GM23338 (cell line): ENCODE data around the gene ZCCHC24. TPM values are rescaled to one million over a fixed set of nuclear protein-coding genes. Genes with fewer than 3 reads are reported as not detected.
"Not testable (repeated sequence)": the region's sequence is repeated elsewhere in the genome, so short reads cannot be mapped to it uniquely, and the experiment has no call there.

ENCODE experiments used
- ATAC-seq: fragments of 200-7000 bp; cut with Tn5 transposase; 3 replicates; pipeline ENCODE4 v1.9.1; 2020
- DNase-seq: peaks from one replicate; pipeline ENCODE4 v3.0.0-alpha.2; 2015; ENCODE audit warnings: low spot score
- H2AFZ ChIP-seq: fragments of 200-600 bp; sonication (generic); 2 replicates; pipeline ENCODE4 v1.8.0; 2016; ENCODE audit warnings: antibody characterized with exemption, mild to moderate bottlenecking, moderate library complexity
- H3F3A ChIP-seq: fragments of 200-600 bp; sonication (generic); replicated peaks from 2 replicates; pipeline ENCODE4 v1.8.0; 2017; ENCODE audit warnings: antibody characterized with exemption, mixed run types, low read depth
- H3K27ac ChIP-seq: fragments of 200-600 bp; sonication (generic); 2 replicates; pipeline ENCODE4 v1.6.1; 2016; ENCODE audit warnings: low read depth
- H3K27me3 ChIP-seq: fragments of 200-600 bp; sonication (generic); 2 replicates; pipeline ENCODE4 v1.8.0; 2016; ENCODE audit warnings: mild to moderate bottlenecking, mixed run types, moderate library complexity; ENCODE audit not compliant: insufficient read depth
- H3K36me3 ChIP-seq: fragments of 200-600 bp; sonication (generic); 2 replicates; pipeline ENCODE4 v1.8.0; 2016; ENCODE audit warnings: mild to moderate bottlenecking; ENCODE audit not compliant: insufficient read depth
- H3K4me1 ChIP-seq: fragments of 200-600 bp; sonication (generic); 2 replicates; pipeline ENCODE4 v1.8.0; 2016; ENCODE audit warnings: mild to moderate bottlenecking, moderate library complexity; ENCODE audit not compliant: insufficient read depth
- H3K4me2 ChIP-seq: fragments of 200-600 bp; sonication (generic); 2 replicates; pipeline ENCODE4 v1.7.1; 2017; ENCODE audit warnings: mixed run types
- H3K4me3 ChIP-seq: fragments of 200-600 bp; sonication (generic); 2 replicates; pipeline ENCODE4 v1.6.1; 2016; ENCODE audit warnings: mixed run types
- H3K79me2 ChIP-seq: fragments of 200-600 bp; sonication (generic); replicated peaks from 2 replicates; pipeline ENCODE4 v1.8.0; 2017; ENCODE audit warnings: mild to moderate bottlenecking; ENCODE audit not compliant: insufficient read depth
- H3K9me2 ChIP-seq: fragments of 200-600 bp; sonication (generic); 2 replicates; pipeline ENCODE4 v1.8.0; 2017; ENCODE audit not compliant: insufficient read depth
- H4K20me1 ChIP-seq: fragments of 200-600 bp; sonication (generic); replicated peaks from 2 replicates; pipeline ENCODE4 v1.8.0; 2017; ENCODE audit warnings: mild to moderate bottlenecking; ENCODE audit not compliant: insufficient read depth
- H3K27ac Mint-ChIP-seq: 2 replicates; pipeline ENCODE4 v1.8.0; 2020; ENCODE audit warnings: inconsistent platforms, mild to moderate bottlenecking, moderate library complexity, mixed read lengths
- H3K27me3 Mint-ChIP-seq: 3 replicates; pipeline ENCODE4 v1.8.0; 2022; ENCODE audit warnings: low read depth, mild to moderate bottlenecking, moderate library complexity, mixed read lengths, inconsistent platforms; ENCODE audit not compliant: insufficient read depth, poor library complexity
- H3K36me3 Mint-ChIP-seq: 3 replicates; pipeline ENCODE4 v1.8.0; 2021; ENCODE audit warnings: low read depth, mild to moderate bottlenecking, inconsistent platforms, moderate library complexity, mixed read lengths
- H3K4me1 Mint-ChIP-seq: 3 replicates; pipeline ENCODE4 v1.8.0; 2020; ENCODE audit warnings: mild to moderate bottlenecking, inconsistent platforms, mixed read lengths
- H3K4me3 Mint-ChIP-seq: 3 replicates; pipeline ENCODE4 v1.8.0; 2021; ENCODE audit warnings: moderate library complexity, mild to moderate bottlenecking, inconsistent platforms, mixed read lengths
- H3K9me3 Mint-ChIP-seq: 3 replicates; pipeline ENCODE4 v1.8.0; 2020; ENCODE audit warnings: moderate library complexity, mild to moderate bottlenecking, inconsistent platforms, mixed read lengths
- ZNF114 ChIP-seq: fragments of 250-450 bp; sonication (Bioruptor Pico); IDR thresholded peaks from 2 replicates; pipeline ENCODE4 v1.5.0; 2020; ENCODE audit warnings: mild to moderate bottlenecking, moderate library complexity
- polyA plus RNA-seq: library from polyadenylated mRNA; unstranded; fragments of >200 nt; fragmentation: Nextera tagmentation; extraction: Ambion mirVana; gene quantifications from 2 replicates; pipeline ENCODE4 v1.2.1, GENCODE V29; 2016
- total RNA-seq: library from RNA; depleted of rRNA; stranded (reverse); fragments of >200 nt; shearing (Covaris generic); gene quantifications from 2 replicates; pipeline ENCODE4 v1.2.3, GENCODE V29; 2014
- TF ChIP-seq, protein P1 (sequence below): fragments of 250-450 bp; sonication (Bioruptor Pico); IDR thresholded peaks from 2 replicates; pipeline ENCODE4 v1.5.0; 2020; ENCODE audit warnings: mild to moderate bottlenecking, moderate library complexity

ZCCHC24 gene
- total and polyA plus RNA-seq, 2 experiments from 2014 or later = 2.0 to 10.1 TPM

DNA sequence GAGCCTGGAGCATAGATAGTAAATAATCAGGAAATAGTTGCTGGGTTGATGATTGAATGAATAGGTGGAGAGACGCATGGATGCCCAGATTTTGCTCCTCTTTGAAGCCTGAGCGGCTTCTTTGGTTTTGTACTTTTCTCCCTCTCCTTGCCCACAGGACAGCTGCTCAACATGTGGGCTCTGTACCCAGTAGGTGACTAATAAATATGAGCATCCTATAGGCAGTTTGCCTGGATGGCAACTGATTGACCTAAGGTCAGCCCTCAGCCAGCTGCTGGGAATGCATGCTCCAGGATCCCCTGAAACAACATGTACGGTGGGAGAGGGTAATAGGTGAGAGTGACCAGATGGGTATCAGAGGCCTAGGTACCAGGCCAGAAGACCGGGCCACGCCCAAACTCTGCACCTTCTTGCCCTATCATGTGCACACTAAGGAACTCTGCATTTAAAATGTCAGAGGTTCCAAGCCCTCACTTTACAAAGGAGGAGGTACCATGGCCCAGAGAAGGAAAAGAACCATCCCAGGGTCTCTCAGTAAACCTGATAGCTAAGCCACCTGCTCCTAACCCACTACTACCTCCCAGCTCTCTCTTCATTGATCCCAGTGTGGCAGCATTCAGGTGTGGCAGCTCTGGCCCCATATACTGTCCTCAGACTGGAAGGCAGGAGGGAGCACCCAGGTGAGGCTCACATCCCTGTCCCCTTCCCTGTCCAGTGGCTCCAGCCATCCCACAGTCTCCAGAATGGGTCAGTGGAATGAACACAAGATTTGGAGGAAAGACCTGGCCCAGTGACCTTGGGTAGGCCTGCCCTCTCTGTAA is 2.7 kb upstream of the ZCCHC24 start:
- no peak overlapping the region for H3K4me2 ChIP-seq
- Mint-ChIP-seq H3K27me3 (peaks cover 42% of the 10 kb centered on the region), H3K4me1 (peaks cover 35% of the 10 kb centered on the region), H3K4me3 (peak overlapping the region; percentile 14; the same call in 1 of the 3 replicates), H3K27ac (no peak overlapping the region), H3K36me3 (no peaks in the 10 kb centered on the region), H3K9me3 (peaks cover 3% of the 10 kb centered on the region; the same call in 1 of the 3 replicates)
- H3K27ac ChIP-seq = no peak overlapping the region
- no peaks in the 10 kb centered on the region for H3F3A ChIP-seq
- no peaks in the 10 kb centered on the region for H3K9me2 ChIP-seq
- TF ChIP-seq ZNF114 (CRISPR knock-in tag) = no peak
- TF ChIP-seq, protein P1, sequence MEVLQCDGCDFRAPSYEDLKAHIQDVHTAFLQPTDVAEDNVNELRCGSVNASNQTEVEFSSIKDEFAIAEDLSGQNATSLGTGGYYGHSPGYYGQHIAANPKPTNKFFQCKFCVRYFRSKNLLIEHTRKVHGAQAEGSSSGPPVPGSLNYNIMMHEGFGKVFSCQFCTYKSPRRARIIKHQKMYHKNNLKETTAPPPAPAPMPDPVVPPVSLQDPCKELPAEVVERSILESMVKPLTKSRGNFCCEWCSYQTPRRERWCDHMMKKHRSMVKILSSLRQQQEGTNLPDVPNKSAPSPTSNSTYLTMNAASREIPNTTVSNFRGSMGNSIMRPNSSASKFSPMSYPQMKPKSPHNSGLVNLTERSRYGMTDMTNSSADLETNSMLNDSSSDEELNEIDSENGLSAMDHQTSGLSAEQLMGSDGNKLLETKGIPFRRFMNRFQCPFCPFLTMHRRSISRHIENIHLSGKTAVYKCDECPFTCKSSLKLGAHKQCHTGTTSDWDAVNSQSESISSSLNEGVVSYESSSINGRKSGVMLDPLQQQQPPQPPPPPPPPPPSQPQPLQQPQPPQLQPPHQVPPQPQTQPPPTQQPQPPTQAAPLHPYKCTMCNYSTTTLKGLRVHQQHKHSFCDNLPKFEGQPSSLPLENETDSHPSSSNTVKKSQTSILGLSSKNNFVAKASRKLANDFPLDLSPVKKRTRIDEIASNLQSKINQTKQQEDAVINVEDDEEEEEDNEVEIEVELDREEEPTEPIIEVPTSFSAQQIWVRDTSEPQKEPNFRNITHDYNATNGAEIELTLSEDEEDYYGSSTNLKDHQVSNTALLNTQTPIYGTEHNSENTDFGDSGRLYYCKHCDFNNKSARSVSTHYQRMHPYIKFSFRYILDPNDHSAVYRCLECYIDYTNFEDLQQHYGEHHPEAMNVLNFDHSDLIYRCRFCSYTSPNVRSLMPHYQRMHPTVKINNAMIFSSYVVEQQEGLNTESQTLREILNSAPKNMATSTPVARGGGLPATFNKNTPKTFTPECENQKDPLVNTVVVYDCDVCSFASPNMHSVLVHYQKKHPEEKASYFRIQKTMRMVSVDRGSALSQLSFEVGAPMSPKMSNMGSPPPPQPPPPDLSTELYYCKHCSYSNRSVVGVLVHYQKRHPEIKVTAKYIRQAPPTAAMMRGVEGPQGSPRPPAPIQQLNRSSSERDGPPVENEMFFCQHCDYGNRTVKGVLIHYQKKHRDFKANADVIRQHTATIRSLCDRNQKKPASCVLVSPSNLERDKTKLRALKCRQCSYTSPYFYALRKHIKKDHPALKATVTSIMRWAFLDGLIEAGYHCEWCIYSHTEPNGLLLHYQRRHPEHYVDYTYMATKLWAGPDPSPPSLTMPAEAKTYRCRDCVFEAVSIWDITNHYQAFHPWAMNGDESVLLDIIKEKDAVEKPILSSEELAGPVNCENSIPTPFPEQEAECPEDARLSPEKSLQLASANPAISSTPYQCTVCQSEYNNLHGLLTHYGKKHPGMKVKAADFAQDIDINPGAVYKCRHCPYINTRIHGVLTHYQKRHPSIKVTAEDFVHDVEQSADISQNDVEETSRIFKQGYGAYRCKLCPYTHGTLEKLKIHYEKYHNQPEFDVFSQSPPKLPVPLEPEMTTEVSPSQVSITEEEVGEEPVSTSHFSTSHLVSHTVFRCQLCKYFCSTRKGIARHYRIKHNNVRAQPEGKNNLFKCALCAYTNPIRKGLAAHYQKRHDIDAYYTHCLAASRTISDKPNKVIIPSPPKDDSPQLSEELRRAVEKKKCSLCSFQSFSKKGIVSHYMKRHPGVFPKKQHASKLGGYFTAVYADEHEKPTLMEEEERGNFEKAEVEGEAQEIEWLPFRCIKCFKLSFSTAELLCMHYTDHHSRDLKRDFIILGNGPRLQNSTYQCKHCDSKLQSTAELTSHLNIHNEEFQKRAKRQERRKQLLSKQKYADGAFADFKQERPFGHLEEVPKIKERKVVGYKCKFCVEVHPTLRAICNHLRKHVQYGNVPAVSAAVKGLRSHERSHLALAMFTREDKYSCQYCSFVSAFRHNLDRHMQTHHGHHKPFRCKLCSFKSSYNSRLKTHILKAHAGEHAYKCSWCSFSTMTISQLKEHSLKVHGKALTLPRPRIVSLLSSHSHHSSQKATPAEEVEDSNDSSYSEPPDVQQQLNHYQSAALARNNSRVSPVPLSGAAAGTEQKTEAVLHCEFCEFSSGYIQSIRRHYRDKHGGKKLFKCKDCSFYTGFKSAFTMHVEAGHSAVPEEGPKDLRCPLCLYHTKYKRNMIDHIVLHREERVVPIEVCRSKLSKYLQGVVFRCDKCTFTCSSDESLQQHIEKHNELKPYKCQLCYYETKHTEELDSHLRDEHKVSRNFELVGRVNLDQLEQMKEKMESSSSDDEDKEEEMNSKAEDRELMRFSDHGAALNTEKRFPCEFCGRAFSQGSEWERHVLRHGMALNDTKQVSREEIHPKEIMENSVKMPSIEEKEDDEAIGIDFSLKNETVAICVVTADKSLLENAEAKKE = no peak
- H4K20me1 ChIP-seq = no peaks in the 10 kb centered on the region; the same call in 1 of the 2 replicates
- ATAC-seq = no peak
- DNase-seq = no peak
- H3K79me2 ChIP-seq = no peaks in the 10 kb centered on the region
- H3K4me1 ChIP-seq = peaks cover 23% of the 10 kb centered on the region
- no peak overlapping the region for H3K4me3 ChIP-seq
- no peak overlapping the region for H2AFZ ChIP-seq
- H3K36me3 ChIP-seq = no peaks in the 10 kb centered on the region
- H3K27me3 ChIP-seq = peaks cover 34% of the 10 kb centered on the region

DNA sequence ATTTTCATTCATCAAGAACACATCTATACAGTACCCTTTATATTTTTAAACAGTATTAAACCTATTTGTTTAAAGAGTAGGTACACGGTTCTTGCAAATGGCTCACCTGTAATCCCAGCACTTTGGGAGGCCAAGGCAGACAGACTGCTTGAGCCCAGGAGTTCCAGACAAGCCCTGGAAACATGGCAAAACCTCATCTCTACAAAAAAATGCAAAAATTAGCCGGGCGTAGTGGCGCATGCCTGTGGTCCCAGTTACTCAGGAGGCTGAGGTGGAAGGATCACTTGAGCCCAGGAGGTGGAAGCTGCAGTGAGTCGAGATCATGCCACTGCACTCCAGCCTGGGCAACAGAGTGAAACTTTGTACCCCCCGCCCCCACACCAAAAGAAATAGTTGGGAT is 1.8 kb upstream of the ZCCHC24 start:
- Mint-ChIP-seq H3K4me1 (peaks cover 35% of the 10 kb centered on the region), H3K27me3 (peaks cover 40% of the 10 kb centered on the region), H3K4me3 (peak overlapping the region; percentile 82)
- not testable (repeated sequence) for H3F3A ChIP-seq, DNase-seq, H3K36me3 ChIP-seq, H3K27ac Mint-ChIP-seq, H2AFZ ChIP-seq, ATAC-seq, H3K27ac ChIP-seq, H4K20me1 ChIP-seq, H3K9me3 Mint-ChIP-seq, H3K79me2 ChIP-seq, H3K9me2 ChIP-seq, H3K36me3 Mint-ChIP-seq
- Histone ChIP-seq H3K4me1 (peaks cover 23% of the 10 kb centered on the region), H3K4me3 (peak overlapping the region; percentile 62), H3K27me3 (peaks cover 35% of the 10 kb centered on the region), H3K4me2 (peak overlapping the region; percentile 91)
